GM21737 (cell line): Measurements from ENCODE around the gene GUK1.

Experiments used
- ATAC-seq: cut with Tn5 transposase; IDR thresholded peaks from one replicate; pipeline ENCODE4 v1.9.1; 2021; ENCODE audit warnings: mild to moderate bottlenecking, moderate library complexity; ENCODE audit not compliant: unreplicated experiment

GUK1 gene

GRCh38 chr1:228197555-228198147, 57.6 kb downstream of the GUK1 start:
- no peak for ATAC-seq
